Retinal pigment epithelial cell (primary cell): ENCODE results near the gene TTLL10.

Experiments used
- DNase-seq: peaks from one replicate; pipeline ENCODE4 v3.0.0-alpha.2; 2010; ENCODE audit warnings: low read depth
- H3K4me3 ChIP-seq: 2 replicates; pipeline ENCODE4 v1.5.1; 2011; ENCODE audit warnings: mild to moderate bottlenecking, low read length, control low read depth, moderate library complexity
- TF ChIP-seq, protein P1 (sequence below): conservative IDR thresholded peaks from 2 replicates; pipeline ENCODE4 v1.5.1; 2011; ENCODE audit warnings: low read depth, low read length, control low read depth, inconsistent platforms

The TTLL10 gene

DNA sequence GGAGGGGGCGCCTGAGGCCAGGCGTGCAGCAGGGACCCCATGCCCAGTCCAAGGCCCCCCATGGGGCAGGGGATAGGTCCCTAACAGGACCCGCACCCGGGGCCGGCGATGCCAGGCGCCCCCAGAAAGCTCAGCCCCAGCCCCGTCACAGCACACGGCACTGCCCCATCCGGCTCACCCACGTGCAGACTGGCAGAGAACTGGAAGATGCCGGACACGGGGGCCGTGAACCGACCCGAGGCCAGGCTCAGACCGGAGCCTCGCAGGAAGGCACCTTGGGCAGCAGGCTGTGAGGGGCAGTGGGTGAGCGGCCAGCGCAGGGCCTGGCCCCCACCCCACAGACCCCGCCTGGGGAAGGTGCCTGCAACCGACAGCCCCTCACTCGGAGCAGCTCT lies 69.6 kb downstream of the TTLL10 start:
- DNase-seq, result no peak
- H3K4me3 ChIP-seq, result no peak overlapping the region
- TF ChIP-seq, protein P1, sequence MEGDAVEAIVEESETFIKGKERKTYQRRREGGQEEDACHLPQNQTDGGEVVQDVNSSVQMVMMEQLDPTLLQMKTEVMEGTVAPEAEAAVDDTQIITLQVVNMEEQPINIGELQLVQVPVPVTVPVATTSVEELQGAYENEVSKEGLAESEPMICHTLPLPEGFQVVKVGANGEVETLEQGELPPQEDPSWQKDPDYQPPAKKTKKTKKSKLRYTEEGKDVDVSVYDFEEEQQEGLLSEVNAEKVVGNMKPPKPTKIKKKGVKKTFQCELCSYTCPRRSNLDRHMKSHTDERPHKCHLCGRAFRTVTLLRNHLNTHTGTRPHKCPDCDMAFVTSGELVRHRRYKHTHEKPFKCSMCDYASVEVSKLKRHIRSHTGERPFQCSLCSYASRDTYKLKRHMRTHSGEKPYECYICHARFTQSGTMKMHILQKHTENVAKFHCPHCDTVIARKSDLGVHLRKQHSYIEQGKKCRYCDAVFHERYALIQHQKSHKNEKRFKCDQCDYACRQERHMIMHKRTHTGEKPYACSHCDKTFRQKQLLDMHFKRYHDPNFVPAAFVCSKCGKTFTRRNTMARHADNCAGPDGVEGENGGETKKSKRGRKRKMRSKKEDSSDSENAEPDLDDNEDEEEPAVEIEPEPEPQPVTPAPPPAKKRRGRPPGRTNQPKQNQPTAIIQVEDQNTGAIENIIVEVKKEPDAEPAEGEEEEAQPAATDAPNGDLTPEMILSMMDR, result no peak

DNA sequence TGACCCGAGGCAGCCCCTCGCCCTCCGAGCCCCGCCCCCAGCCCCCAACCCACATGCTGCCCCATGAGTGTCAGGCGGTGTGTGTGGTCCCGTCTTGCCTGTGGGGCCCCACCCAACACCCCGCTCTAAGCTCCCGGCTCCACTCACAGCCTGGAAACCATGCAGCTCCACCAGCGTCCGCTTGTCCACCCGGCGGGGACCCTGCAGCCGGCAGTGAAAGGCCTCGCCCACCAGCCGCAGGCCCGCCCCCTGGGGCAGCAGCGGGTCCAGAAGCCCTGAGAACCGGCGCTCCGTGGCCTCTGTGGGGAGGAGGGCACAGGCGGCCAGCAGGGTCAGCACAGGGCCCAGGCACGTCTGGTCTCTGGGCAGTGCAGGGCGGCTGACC lies 70.1 kb downstream of the TTLL10 start:
- no peak for DNase-seq
- TF ChIP-seq, protein P1, result no peak
- H3K4me3 ChIP-seq, result peak overlapping the region; percentile 3

DNA sequence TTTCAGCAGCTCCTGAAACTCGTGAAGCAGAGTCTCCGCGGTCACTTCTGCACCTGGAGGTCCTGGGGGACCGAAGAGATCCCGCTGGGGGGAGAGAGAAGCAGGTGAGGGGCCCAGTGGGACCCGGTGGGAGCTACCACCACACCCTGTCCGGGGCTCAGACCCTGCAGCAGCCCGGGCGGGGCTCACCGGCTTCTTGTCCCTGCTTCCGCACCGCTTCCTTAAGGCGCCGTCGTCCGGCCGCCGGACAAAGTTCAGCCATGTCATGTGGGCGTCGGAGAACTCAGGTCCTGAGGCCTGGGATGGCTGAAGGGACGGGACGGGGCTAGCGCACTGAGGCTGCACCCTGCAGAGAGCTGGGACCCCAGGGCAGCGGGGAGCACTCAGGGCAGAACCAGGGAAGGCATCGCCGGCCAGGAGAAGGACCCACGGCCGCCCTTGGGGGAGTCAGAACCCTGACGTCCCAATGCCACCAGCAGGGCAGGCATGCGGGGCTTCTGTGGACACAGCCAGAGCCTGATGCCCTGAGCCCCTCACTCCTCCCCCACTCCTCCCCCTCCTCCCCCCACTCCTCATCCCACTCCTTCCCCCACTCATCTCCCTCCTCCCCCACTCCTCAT lies 70.6 kb downstream of the TTLL10 start:
- TF ChIP-seq, protein P1, result no peak
- H3K4me3 ChIP-seq, result peak overlapping the region; percentile 3
- no peak for DNase-seq

DNA sequence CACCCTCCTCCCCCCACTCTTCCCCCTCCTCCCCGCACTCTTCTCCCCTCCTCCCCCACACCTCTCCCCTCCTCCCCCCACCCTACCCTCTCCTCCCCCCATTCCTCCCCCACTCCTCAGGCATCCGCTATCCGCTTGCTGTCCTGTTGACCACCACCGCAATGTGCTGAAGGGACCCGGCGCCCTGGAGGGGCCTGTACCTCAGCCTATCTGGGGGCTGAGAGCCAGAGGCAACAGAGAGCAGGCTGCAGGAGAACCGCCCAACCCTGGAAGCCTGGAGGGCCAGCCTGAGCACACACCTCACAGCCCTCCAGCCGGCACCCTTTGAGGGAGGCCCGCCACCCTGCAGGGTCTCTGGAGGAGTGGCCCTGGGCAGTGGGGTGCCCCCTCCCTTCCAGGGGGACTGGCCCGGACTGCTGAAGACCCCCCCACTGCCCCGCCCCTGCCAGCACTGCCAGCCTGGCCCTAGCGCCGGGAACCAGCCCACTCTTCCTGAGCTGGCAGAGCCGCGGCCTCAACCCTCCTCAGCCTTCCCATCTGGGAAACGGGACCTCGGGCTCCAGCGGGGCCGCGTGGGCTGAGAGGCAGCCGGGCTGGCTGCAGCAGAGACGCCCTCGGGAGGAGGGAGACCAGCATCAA lies 71.6 kb downstream of the TTLL10 start:
- TF ChIP-seq, protein P1, result no peak
- DNase-seq, result no peak
- H3K4me3 ChIP-seq, result no peak overlapping the region

DNA sequence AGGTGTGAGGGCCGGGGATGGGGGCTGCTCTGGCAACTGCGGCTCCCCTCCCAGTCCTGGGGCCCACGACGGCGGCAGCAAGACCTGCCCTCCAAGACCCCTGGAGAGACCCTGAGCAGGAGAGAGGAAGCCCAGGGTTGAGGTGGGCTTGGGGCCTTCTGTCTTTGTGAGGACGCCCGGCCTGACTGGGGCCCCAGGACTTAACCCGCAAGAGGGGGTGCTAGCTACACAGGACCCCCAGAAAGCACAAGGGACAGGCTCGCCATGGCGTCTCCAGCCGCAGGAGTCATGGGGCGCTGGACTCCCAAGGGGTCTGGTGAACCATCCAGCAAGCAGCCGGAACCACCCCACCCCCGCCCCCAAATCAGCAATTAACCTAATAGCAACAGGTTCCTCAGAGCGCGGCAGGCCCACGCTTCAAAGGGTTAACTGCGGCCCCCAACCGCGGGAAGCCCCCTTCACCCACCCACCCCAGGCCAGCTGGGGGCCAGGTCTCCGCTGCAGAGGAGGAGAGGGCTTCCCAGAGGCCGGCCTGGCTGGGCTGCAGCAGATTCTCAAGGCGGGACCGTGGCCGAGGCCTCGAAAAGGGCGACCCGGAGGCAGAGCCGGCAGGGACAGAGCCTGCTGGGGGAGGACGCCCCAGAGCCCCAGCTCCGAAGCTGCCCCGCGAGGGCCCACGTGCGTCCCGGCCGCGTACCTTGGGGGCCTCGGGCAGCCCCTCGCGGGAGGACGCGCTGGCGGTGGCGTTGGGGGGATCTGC lies 72.3 kb downstream of the TTLL10 start:
- DNase-seq, result no peak
- no peak overlapping the region for H3K4me3 ChIP-seq
- TF ChIP-seq, protein P1, result no peak

DNA sequence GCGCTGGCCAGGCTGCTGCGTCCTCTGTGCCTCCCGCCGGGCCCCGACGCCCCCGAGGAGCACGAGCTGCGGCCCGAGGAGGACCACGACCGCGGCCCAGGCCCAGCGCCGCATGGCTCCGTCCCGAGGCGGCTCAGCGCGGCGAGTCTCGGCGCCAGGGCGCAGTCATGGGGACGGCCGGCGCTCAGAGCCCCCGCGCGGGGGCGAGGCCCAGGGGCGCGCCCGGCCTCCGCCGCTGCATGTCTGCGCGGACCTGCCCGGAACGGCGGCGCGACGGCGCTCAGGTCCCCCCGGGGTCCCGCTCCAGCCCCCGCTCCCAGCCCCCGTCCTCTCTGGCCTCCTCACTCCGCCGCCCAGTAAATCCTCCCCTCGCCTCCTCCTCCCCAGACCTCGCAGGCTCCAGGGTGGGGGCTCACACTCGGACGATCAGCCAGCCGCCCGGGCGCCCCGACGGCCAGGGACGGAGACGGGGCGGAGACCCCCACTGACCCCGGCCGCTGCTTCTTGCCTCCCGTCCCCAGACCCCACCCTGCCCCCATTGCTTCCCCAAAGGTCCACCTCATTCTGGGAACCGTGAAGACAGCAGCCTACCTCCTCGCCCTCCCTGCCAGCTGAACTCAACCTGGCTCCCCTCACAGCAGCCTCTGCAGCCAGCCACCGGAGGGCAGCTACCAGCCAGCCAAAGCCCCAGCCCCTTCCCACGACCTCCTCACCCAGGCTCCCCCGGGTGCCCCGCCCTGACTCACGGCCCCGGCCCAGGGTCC lies 73.1 kb downstream of the TTLL10 start, which contains the start of gene C1QTNF12:
Gene C1QTNF12, minus strand, starts transcription at position 146 of the 764 bp plus-strand sequence. Its CDS starts 32 bp downstream, at position 114.
- DNase-seq, result no peak
- H3K4me3 ChIP-seq, result no peak within 1 kb of the TSS
- TF ChIP-seq, protein P1, result no peak
